Measurements from ENCODE around the gene RER1. TPM values are rescaled to one million over a fixed set of nuclear protein-coding genes. Genes with fewer than 3 reads are reported as not detected.

The RER1 gene
- total RNA-seq, 3 donors from 2014 or later (not counting 1 experiment from before 2014, with no cell fraction given): 89.2 to 98.9 (median 91.9) TPM

DNA sequence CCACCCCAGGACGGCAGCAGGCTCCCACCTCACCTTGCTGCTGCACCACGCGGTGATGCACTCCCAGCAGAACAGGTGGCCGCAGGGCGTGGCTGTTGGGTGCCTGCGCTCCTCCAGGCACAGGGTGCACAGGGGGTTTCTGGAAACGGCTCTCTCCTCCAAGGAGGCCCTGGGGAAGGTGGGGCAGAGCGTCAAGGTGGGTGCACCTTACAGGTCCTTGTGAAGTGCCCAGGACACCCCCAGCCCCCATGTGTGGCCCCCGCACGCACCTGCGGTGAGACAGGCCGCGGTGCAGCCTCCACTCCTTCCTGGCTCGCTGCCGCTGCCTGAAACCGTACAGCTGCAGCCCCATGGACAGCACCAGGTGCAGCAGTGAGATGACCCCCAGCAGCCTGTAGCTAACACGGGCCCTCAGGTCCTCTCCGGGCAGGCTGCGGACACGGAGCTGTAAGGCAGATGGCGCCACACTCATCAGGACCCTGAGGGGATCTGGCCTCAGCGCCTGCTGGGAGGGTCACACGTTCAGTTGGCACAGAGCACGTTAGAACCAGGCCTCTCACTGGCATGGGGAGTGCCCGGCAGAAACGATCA, 14.9 kb downstream of the RER1 start:
- Histone ChIP-seq H3K4me3 (ENCODE audit: low read length) (no peak overlapping the region), H3K27ac (ENCODE audit: low read length) (no peak overlapping the region), H3K9me3 (ENCODE audit: control insufficient read depth, insufficient read depth, low read length) (no peaks in the 10 kb centered on the region), H3K27me3 (ENCODE audit: control insufficient read depth, insufficient read depth, low read length) (no peaks in the 10 kb centered on the region), H3K4me1 (ENCODE audit: control insufficient read depth, insufficient read depth, low read length) (peaks cover 1% of the 10 kb centered on the region), H3K36me3 (ENCODE audit: control insufficient read depth, insufficient read depth, low read length) (peaks cover 49% of the 10 kb centered on the region)
- H3K27me3 Mint-ChIP-seq (ENCODE audit: low read depth in 2 of 2): no peaks in the 10 kb centered on the region
- no peaks in the 10 kb centered on the region for H3K36me3 Mint-ChIP-seq
- no peak overlapping the region for H3K4me3 Mint-ChIP-seq
- TF ChIP-seq, protein P1, sequence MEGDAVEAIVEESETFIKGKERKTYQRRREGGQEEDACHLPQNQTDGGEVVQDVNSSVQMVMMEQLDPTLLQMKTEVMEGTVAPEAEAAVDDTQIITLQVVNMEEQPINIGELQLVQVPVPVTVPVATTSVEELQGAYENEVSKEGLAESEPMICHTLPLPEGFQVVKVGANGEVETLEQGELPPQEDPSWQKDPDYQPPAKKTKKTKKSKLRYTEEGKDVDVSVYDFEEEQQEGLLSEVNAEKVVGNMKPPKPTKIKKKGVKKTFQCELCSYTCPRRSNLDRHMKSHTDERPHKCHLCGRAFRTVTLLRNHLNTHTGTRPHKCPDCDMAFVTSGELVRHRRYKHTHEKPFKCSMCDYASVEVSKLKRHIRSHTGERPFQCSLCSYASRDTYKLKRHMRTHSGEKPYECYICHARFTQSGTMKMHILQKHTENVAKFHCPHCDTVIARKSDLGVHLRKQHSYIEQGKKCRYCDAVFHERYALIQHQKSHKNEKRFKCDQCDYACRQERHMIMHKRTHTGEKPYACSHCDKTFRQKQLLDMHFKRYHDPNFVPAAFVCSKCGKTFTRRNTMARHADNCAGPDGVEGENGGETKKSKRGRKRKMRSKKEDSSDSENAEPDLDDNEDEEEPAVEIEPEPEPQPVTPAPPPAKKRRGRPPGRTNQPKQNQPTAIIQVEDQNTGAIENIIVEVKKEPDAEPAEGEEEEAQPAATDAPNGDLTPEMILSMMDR (IDR thresholded peaks at IDR 0.05): no peak
- no peaks in the 10 kb centered on the region for H3K9me3 Mint-ChIP-seq
- peaks cover 0 to under 1% of the 10 kb centered on the region in 2 donors for H3K4me1 Mint-ChIP-seq
- ATAC-seq: no peak
- intact Hi-C loops (cut with micrococcal nuclease): no loop called here
- no peak for DNase-seq
- no peak overlapping the region for H3K27ac Mint-ChIP-seq
- WGBS (ENCODE audit: insufficient coverage): 94% methylated on average over 26 of the region's 26 CpGs

DNA sequence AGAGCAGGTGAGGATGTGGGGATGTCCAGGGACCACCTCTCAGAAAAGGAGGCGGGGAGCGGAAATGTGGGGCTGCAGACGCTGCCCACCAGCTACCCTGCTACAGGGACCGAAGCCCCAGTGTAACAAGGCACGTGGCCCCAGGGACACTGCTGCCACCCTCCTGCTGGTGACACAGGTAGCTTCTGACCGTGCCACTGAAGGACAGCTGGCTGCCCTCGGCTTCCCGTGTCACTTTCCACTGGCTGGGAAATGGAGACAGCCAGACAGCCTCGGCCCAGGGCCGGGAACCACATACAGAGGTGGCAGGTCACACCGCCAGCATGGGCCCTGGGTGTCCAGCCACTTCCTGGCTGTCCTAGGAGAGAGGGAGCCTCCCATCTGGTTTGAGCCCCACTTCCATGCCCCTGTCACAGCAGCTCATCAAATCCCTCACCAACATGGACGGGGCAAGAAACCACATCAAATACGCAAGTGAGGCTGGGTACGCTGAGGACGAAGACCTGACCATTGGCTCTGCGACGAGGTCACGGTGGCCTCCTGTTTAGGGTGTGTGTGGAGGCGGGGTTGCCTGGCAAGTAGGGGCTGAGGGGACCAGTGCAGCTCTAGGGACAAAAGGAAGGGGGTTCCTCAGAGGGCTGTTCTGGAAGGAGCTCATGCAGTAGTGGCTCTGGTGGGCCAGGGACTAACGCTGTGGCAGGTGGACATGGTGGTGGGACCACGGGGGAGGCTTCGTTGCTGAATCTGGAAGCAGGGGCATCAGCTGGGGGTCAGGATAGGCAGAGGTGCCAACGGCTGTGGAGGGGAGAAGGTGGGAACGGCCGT, 15.7 kb downstream of the RER1 start:
- Histone ChIP-seq H3K27ac (ENCODE audit: low read length) (no peak overlapping the region), H3K4me1 (ENCODE audit: control insufficient read depth, insufficient read depth, low read length) (peaks cover 7% of the 10 kb centered on the region), H3K4me3 (ENCODE audit: low read length) (no peak overlapping the region), H3K27me3 (ENCODE audit: control insufficient read depth, insufficient read depth, low read length) (no peaks in the 10 kb centered on the region), H3K36me3 (ENCODE audit: control insufficient read depth, insufficient read depth, low read length) (peaks cover 40% of the 10 kb centered on the region), H3K9me3 (ENCODE audit: control insufficient read depth, insufficient read depth, low read length) (no peaks in the 10 kb centered on the region)
- DNase-seq: no peak
- TF ChIP-seq, protein P1 (IDR thresholded peaks at IDR 0.05): no peak
- H3K9me3 Mint-ChIP-seq: no peaks in the 10 kb centered on the region
- peaks cover 0 to 4% of the 10 kb centered on the region in 2 donors for H3K4me1 Mint-ChIP-seq
- H3K36me3 Mint-ChIP-seq: no peaks in the 10 kb centered on the region
- WGBS (ENCODE audit: insufficient coverage): 94% methylated on average over 25 of the region's 25 CpGs
- no peak for ATAC-seq
- H3K4me3 Mint-ChIP-seq: no peak overlapping the region
- H3K27me3 Mint-ChIP-seq (ENCODE audit: low read depth in 2 of 2): no peaks in the 10 kb centered on the region
- H3K27ac Mint-ChIP-seq: no peak overlapping the region
- intact Hi-C loops (cut with micrococcal nuclease): no loop called here

DNA sequence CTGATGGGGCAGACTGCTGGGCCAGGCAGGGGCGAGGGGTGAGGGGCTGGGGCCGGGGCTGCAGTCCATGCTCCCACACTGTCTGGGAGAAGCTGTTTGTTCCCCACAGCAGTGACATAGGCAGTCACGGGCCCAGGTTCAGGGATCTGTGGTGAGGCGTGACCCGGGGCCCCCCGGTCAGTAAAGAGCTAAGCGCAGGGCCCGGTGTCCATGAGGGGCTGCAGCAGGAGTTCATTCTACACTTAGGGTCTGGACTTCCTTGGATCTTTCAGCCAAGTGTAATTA, 16.3 kb downstream of the RER1 start:
- 96% methylated on average over 8 of the region's 8 CpGs for WGBS (ENCODE audit: insufficient coverage)
- Mint-ChIP-seq H3K27ac (no peak overlapping the region), H3K36me3 (no peaks in the 10 kb centered on the region), H3K9me3 (no peaks in the 10 kb centered on the region), H3K4me3 (no peak overlapping the region), H3K27me3 (ENCODE audit: low read depth in 2 of 2) (no peaks in the 10 kb centered on the region), H3K4me1 (peaks cover 0 to 4% of the 10 kb centered on the region in 2 donors)
- TF ChIP-seq, protein P1 (IDR thresholded peaks at IDR 0.05): no peak
- no peaks in the 10 kb centered on the region for H3K9me3 ChIP-seq (ENCODE audit: control insufficient read depth, insufficient read depth, low read length)
- intact Hi-C loops (cut with micrococcal nuclease): no loop called here
- no peak overlapping the region for H3K27ac ChIP-seq (ENCODE audit: low read length)
- H3K27me3 ChIP-seq (ENCODE audit: control insufficient read depth, insufficient read depth, low read length): no peaks in the 10 kb centered on the region
- peaks cover 7% of the 10 kb centered on the region for H3K4me1 ChIP-seq (ENCODE audit: control insufficient read depth, insufficient read depth, low read length)
- peaks cover 35% of the 10 kb centered on the region for H3K36me3 ChIP-seq (ENCODE audit: control insufficient read depth, insufficient read depth, low read length)
- ATAC-seq: no peak
- DNase-seq: no peak
- no peak overlapping the region for H3K4me3 ChIP-seq (ENCODE audit: low read length)
